Hematopoietic multipotent progenitor cell treated with erythropoietin and hydrocortisone succinate and interleukin-3 and kit ligand, for 15 days (in vitro differentiated cells): Measurements from ENCODE around the gene STK24.

ENCODE experiments used
- DNase-seq: peaks from one replicate; pipeline ENCODE4 v3.0.0-alpha.2; 2015; ENCODE audit warnings: low spot score

The STK24 gene

DNA sequence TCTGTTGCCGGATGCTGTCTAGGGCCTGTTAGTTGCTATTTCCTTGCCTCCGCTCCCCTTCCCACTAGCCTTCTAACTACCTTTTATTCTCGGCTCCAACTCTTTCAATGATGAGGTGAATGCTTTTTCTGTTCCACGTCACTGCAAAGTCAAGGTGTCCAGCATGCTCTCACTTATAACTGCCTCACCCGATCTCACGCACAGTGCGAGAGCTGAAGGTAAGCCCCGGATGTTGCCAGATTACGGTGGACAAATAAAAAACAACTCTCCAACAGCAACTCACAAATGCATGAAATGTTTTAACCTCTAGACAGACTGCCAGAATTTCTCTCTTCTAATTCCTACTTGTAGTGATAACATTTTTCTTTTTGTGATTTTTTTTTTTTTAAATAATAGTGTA lies 169.9 kb downstream of the STK24 start:
- DNase-seq = no peak

DNA sequence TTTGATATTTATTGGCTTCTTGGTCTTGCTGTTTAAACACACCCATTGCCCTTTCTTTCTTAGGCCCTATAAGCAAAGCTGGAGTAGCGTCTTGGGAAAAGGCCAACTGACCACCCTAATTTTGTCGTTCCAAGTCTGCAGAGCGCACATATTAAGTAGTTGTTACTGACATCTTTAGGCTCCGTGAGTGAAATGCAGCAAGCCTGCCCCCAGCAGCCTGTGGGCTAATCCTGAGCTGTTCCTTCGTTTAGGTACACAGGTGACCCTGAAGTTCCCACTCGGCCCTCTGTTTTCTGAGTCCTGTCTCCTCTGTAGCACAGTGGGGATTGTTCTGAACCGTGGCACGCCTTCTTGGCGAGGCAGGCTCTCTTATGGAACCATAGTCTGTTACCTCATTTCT lies 170.5 kb downstream of the STK24 start:
- DNase-seq = no peak

DNA sequence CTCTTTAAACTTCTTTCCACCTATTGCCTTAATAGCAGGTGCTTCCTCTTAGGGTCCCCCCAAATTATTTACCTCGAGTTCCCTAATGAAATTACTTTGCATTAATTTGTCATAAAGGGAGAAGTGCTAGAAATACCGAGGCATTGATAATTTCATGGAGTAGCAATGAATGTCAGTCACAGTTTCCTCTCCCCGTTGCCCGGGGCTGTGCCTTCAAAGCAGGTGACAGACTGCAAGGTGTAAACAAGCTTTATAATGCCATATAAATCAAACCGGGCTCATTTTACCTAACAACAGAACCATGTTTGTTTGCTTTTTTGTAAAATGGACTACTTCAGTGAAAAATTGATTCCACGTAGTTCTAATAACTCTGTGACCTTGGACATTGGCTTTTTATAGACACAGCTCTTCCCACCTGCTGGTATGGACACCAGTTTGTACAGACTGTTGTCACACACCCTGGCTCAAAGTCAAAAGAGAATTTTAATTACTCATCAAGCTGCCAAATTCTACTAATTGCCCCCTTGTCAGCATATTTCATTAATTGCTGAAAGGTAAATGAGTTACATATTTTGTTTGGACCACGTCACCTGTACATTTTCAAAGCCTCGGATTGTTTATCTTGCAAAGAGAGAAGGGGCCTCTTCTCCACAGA lies 171.1 kb downstream of the STK24 start:
- no peak for DNase-seq

DNA sequence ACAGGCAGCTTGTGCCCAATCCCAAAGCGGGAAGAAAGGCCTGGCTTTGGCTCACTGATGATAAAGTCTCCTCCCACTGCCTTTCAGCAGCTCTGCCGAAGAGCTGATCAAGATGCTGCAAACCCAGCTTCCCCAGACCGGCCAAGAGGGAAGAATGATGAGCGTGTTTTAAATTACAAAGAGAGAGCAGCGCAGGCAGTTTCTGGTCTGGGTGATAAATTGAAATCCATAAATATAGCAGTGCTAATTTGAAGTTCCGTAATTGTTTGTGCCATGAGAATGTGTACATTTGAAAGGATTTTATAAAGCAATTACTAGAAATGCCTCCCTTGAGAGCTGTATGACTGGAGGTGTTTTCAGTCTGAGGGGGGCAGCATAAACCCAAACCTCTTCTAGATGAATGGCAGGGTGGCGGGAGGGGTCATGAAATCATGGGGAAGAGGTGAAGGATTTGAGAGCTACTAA lies 171.8 kb downstream of the STK24 start:
- no peak for DNase-seq

DNA sequence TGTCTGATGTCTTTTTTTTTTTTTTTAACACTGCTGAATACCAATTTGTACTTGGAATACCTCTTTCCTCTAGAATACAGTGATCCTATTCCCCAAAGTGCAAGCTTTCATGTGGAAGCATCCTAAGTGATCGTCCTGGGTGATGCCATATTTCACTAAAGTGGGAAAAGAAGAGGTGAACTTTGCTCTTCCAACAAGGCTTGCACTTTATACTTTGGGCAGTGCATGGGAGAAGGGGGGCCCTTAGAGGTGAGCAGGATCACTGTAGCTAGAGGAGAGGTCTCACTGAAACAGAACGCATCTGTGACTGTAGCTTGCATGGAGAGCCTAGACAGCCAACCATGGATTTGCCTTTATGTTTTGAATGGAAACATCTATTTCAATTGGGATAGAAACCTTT lies 173.8 kb downstream of the STK24 start:
- no peak for DNase-seq

DNA sequence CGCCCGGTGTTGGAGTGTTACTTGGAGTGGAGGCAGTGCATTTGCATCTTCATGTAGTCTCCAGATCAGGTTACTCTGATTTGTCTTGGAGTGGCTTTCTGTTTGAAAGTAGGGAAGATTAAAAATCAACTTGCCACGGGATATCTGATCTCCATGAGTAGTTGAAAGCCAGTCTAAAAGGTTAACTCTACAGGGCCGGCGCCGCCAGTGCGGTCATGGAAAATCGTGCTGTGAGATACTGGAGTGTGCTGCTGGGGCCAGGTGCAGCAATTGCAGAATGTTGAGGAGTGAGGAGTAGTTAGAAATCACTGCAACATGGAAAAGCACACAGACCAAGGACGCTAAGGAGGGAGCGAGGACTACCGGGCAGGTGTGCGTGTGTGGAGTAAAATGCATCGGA lies 175.0 kb downstream of the STK24 start:
- no peak for DNase-seq

DNA sequence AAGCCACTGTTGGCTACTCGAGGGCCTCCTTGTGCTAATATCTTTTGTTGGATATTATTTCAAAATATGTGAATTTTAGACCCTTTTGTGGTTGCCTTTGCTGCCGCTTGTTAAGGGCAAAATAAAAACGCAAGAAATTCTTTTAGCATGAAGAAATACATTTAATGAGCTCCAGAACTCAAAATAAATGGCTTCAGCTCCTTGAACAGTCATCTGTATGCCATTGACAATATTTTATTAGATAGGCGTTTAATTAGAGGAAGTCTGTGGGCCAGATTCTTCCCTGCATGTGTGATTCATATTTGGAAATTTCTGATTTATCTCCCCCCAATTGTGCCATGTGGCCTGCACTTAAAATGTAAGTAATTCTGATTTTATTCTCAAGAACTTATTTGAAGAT lies 177.2 kb downstream of the STK24 start:
- no peak for DNase-seq

DNA sequence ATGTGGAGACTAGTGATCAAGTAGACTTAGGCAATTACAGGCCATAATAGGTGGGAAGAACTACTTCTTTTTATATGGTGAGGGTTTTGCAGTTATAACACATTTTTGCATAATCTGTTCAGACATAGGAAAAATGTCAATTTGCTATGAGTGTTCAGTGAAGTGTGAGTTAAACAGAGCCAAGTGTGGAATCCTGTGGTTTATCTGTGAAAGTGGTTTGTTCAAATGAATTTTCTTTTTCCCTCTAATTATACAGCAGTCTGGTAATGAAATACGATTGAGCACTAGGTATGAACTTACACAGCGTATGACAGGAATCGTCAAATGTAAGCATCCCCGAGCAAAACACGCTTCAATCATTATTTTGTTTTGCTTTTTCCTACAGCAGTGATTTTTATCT lies 178.3 kb downstream of the STK24 start:
- DNase-seq = no peak

DNA sequence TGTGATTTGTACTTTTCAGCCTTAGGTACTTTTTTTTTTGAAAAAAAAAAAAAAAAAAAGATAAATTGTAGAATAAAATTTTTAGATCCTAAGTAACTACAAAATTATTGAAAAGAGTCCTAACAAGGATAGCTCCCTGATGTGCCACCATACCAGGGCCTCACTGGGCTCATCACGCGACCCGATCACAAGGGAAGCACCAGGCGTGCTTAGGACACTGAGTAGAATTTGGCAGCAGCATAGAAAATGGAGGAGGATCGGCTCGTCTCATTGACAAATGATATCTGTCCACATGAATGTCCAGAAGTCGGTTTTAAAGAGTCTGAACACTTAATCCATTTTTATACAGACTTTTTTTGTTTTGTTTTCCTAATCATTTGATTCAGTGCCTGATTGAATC lies 179.0 kb downstream of the STK24 start:
- DNase-seq = no peak

DNA sequence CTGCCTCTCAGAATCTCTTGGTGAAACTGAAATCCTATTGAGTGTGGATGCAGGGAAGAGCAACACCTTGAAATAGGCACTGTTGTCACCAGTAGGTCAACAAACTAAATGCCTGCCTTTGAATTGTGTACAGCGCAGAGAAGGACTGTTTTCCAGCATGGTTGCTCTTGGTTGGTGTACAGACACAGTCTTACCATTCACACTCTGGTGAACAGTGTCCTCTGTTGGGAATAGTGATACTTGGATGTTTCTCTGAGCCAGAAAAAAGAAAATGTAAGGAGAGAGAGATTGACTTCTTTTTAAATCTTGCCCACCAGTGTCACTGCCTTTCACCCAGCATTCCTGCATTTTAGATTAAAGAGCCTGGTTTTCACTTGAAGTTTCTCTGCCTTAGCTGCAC lies 179.7 kb downstream of the STK24 start:
- DNase-seq = no peak

DNA sequence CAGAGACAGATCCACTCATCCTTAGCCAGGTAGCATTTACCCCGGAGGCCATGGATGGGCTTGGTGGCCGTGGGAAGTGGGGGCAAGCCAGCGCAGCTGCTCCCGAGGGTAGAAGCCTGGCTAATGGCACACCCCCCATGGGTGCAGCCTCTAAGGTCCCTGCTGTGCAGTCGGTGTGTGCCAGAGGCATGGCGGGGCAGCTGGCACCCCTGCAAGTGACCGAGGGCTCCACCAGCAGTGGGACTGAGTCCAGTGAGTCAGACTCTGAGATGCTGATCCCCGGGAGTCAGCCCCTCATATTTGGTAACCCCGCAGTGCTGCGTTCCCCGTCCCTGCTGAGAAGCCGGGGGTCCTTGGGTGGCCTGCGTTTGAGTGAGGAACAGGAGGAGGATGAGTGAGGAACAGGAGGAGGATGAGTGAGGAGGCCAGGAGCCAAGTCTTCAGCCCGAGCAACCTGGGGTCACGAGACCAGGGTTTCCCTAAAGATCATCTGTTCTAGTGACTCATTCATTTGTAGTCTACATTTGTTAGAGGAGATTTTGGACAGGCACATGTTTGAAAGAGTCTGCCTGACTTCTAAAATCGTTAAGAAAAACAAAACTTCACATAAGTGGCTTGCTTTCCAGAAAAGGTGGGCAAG lies 180.7 kb downstream of the STK24 start:
- no peak for DNase-seq
